ENCODE data around the gene SLC6A9. TPM values are rescaled to one million over a fixed set of nuclear protein-coding genes. Genes with fewer than 3 reads are reported as not detected.

The SLC6A9 gene
- total RNA-seq, 1 donor from 2014 or later: 51.6 TPM

- peak; percentile 97 for DNase-seq (ENCODE audit: extremely low spot score, unreplicated experiment)
- peaks cover 8% of the 10 kb centered on the region for H3K9me3 Mint-ChIP-seq (ENCODE audit: unreplicated experiment)
- peak within 1 kb of the TSS; percentile 93 for H3K4me3 Mint-ChIP-seq (ENCODE audit: unreplicated experiment)
- no peak for TF ChIP-seq CTCF (IDR thresholded peaks at IDR 0.05)
- no peaks in the 10 kb centered on the region for H3K27me3 Mint-ChIP-seq (ENCODE audit: unreplicated experiment)
- H3K4me1 Mint-ChIP-seq (ENCODE audit: unreplicated experiment): peaks cover 23% of the 10 kb centered on the region
- H3K36me3 Mint-ChIP-seq (ENCODE audit: unreplicated experiment): peaks cover 21% of the 10 kb centered on the region
- peak within 1 kb of the TSS; percentile 58 for H3K27ac Mint-ChIP-seq (ENCODE audit: unreplicated experiment)
Observed at GRCh38 chr1:43969746-43970466, 61.4 kb downstream of the SLC6A9 start, which contains the start of gene DPH2. DPH2 (plus strand) TSS chr1:43970010; CDS start chr1:43970176, 166 bp downstream.

GRCh38 chr1:43969416-43969745, 61.9 kb downstream of the SLC6A9 start:
- no peak for DNase-seq (ENCODE audit: extremely low spot score, unreplicated experiment)
- Mint-ChIP-seq H3K27ac (ENCODE audit: unreplicated experiment) (no peak overlapping the region), H3K36me3 (ENCODE audit: unreplicated experiment) (peaks cover 21% of the 10 kb centered on the region), H3K4me1 (ENCODE audit: unreplicated experiment) (peaks cover 23% of the 10 kb centered on the region), H3K4me3 (ENCODE audit: unreplicated experiment) (peak overlapping the region; percentile 93), H3K27me3 (ENCODE audit: unreplicated experiment) (no peaks in the 10 kb centered on the region), H3K9me3 (ENCODE audit: unreplicated experiment) (peaks cover 8% of the 10 kb centered on the region)
- no peak for TF ChIP-seq CTCF (IDR thresholded peaks at IDR 0.05)

DNA sequence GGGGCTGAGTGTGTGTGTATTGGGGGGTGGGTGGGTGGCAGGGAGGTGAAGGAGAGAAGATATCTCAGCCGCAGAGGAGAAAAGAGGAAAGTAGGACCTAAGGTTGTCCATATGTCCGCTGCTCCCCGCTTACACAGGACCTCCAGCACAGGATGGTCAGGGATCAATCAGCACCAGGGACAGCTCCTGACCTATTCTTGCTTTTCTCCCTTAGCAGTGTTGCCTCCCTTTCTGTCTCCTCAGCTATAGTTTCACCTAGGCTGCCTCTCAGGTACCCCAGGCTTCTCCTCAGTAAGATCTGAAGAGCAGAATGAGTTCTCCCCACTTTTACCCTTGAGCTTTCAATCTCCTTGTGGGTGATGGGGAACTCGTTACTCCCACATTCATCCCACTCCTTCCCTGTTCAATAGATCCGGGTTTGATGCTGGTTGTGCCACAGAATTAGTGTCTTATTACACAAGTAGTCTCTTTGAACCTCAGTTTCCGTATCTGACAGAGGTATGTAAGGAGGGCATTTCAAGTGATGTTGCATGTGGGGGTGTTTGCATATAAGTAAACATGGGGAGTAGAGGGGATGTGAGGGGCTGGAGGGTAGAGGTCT, 62.8 kb downstream of the SLC6A9 start:
- Mint-ChIP-seq H3K4me1 (ENCODE audit: unreplicated experiment) (peaks cover 14% of the 10 kb centered on the region), H3K9me3 (ENCODE audit: unreplicated experiment) (peaks cover 8% of the 10 kb centered on the region), H3K36me3 (ENCODE audit: unreplicated experiment) (peaks cover 21% of the 10 kb centered on the region), H3K27me3 (ENCODE audit: unreplicated experiment) (no peaks in the 10 kb centered on the region), H3K4me3 (ENCODE audit: unreplicated experiment) (no peak overlapping the region), H3K27ac (ENCODE audit: unreplicated experiment) (no peak overlapping the region)
- DNase-seq (ENCODE audit: extremely low spot score, unreplicated experiment): no peak
- TF ChIP-seq CTCF (IDR thresholded peaks at IDR 0.05): no peak

GRCh38 chr1:43965316-43965715, 65.9 kb downstream of the SLC6A9 start:
- H3K36me3 Mint-ChIP-seq (ENCODE audit: unreplicated experiment): peaks cover 25% of the 10 kb centered on the region
- DNase-seq (ENCODE audit: extremely low spot score, unreplicated experiment): no peak
- TF ChIP-seq CTCF (IDR thresholded peaks at IDR 0.05): no peak
- H3K27me3 Mint-ChIP-seq (ENCODE audit: unreplicated experiment): no peaks in the 10 kb centered on the region
- H3K27ac Mint-ChIP-seq (ENCODE audit: unreplicated experiment): no peak overlapping the region
- H3K9me3 Mint-ChIP-seq (ENCODE audit: unreplicated experiment): peaks cover 8% of the 10 kb centered on the region
- no peak overlapping the region for H3K4me3 Mint-ChIP-seq (ENCODE audit: unreplicated experiment)
- H3K4me1 Mint-ChIP-seq (ENCODE audit: unreplicated experiment): peaks cover 8% of the 10 kb centered on the region

- Mint-ChIP-seq H3K27me3 (ENCODE audit: unreplicated experiment) (no peaks in the 10 kb centered on the region), H3K36me3 (ENCODE audit: unreplicated experiment) (peaks cover 26% of the 10 kb centered on the region), H3K27ac (ENCODE audit: unreplicated experiment) (no peak overlapping the region), H3K4me3 (ENCODE audit: unreplicated experiment) (no peak overlapping the region), H3K9me3 (ENCODE audit: unreplicated experiment) (peaks cover 8% of the 10 kb centered on the region), H3K4me1 (ENCODE audit: unreplicated experiment) (no peaks in the 10 kb centered on the region)
- DNase-seq (ENCODE audit: extremely low spot score, unreplicated experiment): no peak
- no peak for TF ChIP-seq CTCF (IDR thresholded peaks at IDR 0.05)
Observed at GRCh38 chr1:43963890-43964289, 67.4 kb downstream of the SLC6A9 start.

Data from osteocyte (in vitro differentiated cells).